NT2/D1 (cell line): ENCODE data around the gene CD109.

Experiments
- SUZ12 ChIP-seq: IDR thresholded peaks from 2 replicates; pipeline ENCODE4 v1.6.1; 2011; ENCODE audit not compliant: insufficient read length, insufficient read depth; ENCODE audit errors: extremely low read depth
- YY1 ChIP-seq: IDR thresholded peaks from 2 replicates; pipeline ENCODE4 v1.6.1; 2011; ENCODE audit not compliant: insufficient read length, insufficient read depth

DNA sequence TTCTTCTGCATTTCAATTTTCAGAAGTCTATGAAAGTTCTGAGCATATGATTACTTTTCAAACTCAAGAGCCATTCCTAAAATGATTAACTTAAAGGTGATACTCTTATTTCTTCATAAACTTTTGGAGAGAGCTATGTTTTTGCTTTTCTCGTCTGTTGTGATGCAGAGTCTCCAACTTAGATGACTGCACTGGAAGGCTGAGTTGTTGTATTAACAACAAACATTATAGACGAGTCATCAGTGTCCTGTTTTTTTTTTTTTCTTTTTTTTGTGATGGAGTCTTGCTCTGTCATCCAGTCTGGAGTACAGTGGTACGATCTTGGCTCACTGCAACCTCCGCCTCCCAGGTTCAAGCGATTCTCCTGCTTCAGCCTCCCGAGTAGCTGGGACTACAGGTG, 101.9 kb downstream of the CD109 start:
- TF ChIP-seq SUZ12 (no peak), YY1 (no peak)
